Activated naive CD8-positive, alpha-beta T cell treated with anti-CD3 and anti-CD28 coated beads, Interleukin-2, amount 10 ng/mL, durations not matched to agents 7 days and 5 days (primary cell): ENCODE data around the gene PLEKHA5. TPM values are rescaled to one million over a fixed set of nuclear protein-coding genes. Genes with fewer than 3 reads are reported as not detected.
"Not testable (repeated sequence)": the region's sequence is repeated elsewhere in the genome, so short reads cannot be mapped to it uniquely, and the experiment has no call there.

Source experiments
- ATAC-seq: fragments of 150-1000 bp; cut with Tn5 transposase; one replicate; pipeline ENCODE4 v1.10.0; 2021; ENCODE audit warnings: low read depth, moderate library complexity
- POLR2A ChIA-PET: fragments of 350-600 bp; sonication (Branson Sonifier 250); formaldehyde crosslinking; loops from one replicate; lab custom pipeline; 2021; ENCODE audit warnings: antibody characterized with exemption; lab: Charles Lee
- DNase-seq: peaks from one replicate; pipeline ENCODE4 v3.0.0; 2021
- H3K27ac Mint-ChIP-seq: one replicate; pipeline ENCODE4 v1.8.0; 2022; ENCODE audit warnings: mild to moderate bottlenecking, mixed read lengths
- H3K27me3 Mint-ChIP-seq: one replicate; pipeline ENCODE4 v1.8.0; 2022; ENCODE audit warnings: mild to moderate bottlenecking, moderate library complexity, mixed read lengths
- H3K36me3 Mint-ChIP-seq: one replicate; pipeline ENCODE4 v1.8.0; 2021; ENCODE audit warnings: mild to moderate bottlenecking, mixed read lengths
- H3K4me1 Mint-ChIP-seq: one replicate; pipeline ENCODE4 v1.8.0; 2021; ENCODE audit warnings: mixed read lengths
- H3K4me3 Mint-ChIP-seq: one replicate; pipeline ENCODE4 v1.8.0; 2022; ENCODE audit warnings: mild to moderate bottlenecking, moderate library complexity, mixed read lengths
- H3K9me3 Mint-ChIP-seq: one replicate; pipeline ENCODE4 v1.8.0; 2021; ENCODE audit warnings: mixed read lengths
- total RNA-seq, 2 experiments: library from RNA; stranded (reverse); gene quantifications; one replicate each; pipeline ENCODE4 v1.2.3, GENCODE V29; 2021

Gene PLEKHA5
- total RNA-seq, 2 experiments from 2014 or later = 4.4 to 5.5 TPM

DNA sequence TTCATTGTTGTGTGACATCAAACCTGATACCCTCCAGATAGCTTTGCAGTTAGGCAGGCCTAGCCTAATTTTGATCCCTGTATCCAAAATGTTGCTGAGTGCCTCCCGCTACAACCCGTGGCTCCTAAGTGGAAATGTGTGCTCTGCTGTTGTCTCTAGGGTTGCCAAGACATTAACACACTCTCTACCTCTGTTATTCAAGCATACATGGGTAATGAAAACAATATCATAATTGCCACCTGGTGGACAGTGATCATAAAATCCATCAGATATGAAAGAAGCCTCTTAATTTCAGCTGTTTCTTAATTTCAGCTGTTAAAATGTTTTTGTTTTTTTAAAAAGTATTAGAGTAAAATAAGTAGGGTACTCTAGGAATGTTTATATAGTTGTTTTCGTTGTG lies 93.5 kb downstream of the PLEKHA5 start:
- DNase-seq (no peak), ATAC-seq (no peak)
- Mint-ChIP-seq H3K4me1 (no peaks in the 10 kb centered on the region), H3K27ac (no peak overlapping the region), H3K36me3 (no peaks in the 10 kb centered on the region), H3K4me3 (no peak overlapping the region), H3K9me3 (no peaks in the 10 kb centered on the region), H3K27me3 (peaks cover 2% of the 10 kb centered on the region)
- POLR2A ChIA-PET = no interaction called here

DNA sequence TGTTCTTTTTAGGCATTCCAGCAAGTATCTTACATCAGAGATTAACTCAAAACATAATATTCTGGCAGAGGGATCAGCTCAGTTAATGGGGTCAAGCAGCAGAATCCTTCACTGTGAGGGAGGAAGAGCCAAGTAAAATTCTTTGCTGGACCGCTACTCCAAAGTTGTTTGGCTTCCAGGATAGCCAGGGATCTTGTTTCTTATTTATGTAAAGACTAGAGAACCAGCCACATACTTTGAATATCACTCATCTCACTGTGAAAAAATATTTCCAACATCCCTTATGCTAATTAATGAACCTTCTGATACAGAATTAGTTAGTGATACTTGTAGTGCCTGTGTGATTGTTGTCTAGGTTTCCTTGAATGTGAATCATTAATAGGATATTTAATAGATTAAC lies 94.2 kb downstream of the PLEKHA5 start:
- H3K36me3 Mint-ChIP-seq = no peaks in the 10 kb centered on the region
- no peak for DNase-seq
- no peak for ATAC-seq
- H3K4me3 Mint-ChIP-seq = no peak overlapping the region
- peaks cover 2% of the 10 kb centered on the region for H3K27me3 Mint-ChIP-seq
- H3K9me3 Mint-ChIP-seq = no peaks in the 10 kb centered on the region
- H3K4me1 Mint-ChIP-seq = no peaks in the 10 kb centered on the region
- H3K27ac Mint-ChIP-seq = no peak overlapping the region
- POLR2A ChIA-PET = no interaction called here

DNA sequence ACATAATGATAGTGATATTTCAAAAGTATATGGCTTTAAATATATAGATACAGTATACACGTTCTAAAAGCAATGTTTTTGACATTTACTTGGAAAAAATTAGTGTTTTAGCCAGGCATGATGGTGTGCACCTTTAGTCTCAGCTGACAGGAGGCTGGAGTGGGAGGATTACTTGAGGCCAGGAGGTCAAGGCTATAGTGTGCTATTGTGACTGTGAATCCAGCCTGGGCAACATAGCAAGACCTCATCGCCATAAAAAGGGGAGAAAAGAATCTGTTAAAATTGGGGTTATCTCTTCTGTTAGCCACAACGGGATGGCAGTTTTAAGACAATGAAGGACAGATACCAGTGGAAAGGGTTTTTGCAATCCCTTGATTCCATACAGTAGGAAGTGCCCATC lies 95.2 kb downstream of the PLEKHA5 start:
- no peak overlapping the region for H3K4me3 Mint-ChIP-seq
- POLR2A ChIA-PET = no interaction called here
- peaks cover 2% of the 10 kb centered on the region for H3K9me3 Mint-ChIP-seq
- H3K4me1 Mint-ChIP-seq = no peaks in the 10 kb centered on the region
- no peak overlapping the region for H3K27ac Mint-ChIP-seq
- peaks cover 4% of the 10 kb centered on the region for H3K27me3 Mint-ChIP-seq
- ATAC-seq (no peak), DNase-seq (no peak)
- H3K36me3 Mint-ChIP-seq = no peaks in the 10 kb centered on the region

DNA sequence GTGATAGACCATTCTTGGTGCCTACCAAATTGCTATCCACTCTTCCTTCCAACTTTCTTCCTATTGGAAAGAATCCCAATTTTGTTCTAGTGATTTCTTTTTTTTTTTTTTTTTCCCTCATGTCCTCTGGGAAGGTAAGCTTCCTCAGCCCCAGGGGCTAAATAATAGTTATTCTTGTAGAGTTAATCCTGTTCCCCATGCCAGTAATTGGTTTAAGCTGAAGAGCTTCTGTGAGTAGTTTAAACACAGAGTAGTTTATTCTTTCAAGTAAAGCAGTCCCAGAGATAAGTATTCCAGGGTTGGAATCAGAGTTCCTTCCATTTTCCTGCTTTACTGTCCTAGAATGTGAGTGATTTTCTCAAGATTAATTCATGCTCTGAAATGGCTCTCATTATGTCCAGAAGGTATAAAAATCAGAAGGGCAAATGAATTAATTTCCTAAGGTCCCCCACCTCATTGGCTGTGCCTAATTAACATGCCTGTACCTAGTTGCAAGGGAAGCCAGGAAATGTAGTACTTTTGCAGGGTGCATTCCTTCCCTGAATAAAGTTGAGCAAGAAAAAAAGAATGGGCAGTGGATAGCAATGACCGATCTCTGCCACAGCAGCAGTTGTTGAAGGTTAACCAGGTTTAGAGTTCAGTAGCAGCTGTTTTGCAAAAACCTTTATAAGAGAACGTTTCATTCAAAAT lies 97.8 kb downstream of the PLEKHA5 start:
- H3K9me3 Mint-ChIP-seq = peaks cover 2% of the 10 kb centered on the region
- POLR2A ChIA-PET = no interaction called here
- no peak overlapping the region for H3K4me3 Mint-ChIP-seq
- H3K4me1 Mint-ChIP-seq = no peaks in the 10 kb centered on the region
- ATAC-seq = no peak
- no peaks in the 10 kb centered on the region for H3K36me3 Mint-ChIP-seq
- H3K27me3 Mint-ChIP-seq = peaks cover 4% of the 10 kb centered on the region
- no peak for DNase-seq
- no peak overlapping the region for H3K27ac Mint-ChIP-seq

DNA sequence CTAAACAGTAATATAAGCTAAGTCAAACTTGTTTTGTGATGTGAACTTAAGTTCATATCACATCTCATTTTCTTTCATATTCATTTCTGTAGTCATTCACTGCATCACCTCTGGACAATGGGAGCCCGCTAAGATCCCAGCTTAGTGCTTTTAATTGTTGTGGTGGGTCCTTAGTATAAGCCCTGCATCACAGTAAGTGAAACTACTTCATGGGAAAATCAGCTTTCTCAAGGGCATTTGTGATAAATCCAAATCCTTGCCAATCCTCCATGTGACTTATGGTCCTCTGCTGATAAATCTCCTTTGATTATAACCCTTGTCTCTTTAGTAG lies 98.3 kb downstream of the PLEKHA5 start:
- DNase-seq (no peak), ATAC-seq (no peak)
- Mint-ChIP-seq H3K27me3 (peaks cover 4% of the 10 kb centered on the region), H3K4me3 (no peak overlapping the region), H3K4me1 (no peaks in the 10 kb centered on the region), H3K27ac (no peak overlapping the region), H3K36me3 (no peaks in the 10 kb centered on the region), H3K9me3 (peaks cover 2% of the 10 kb centered on the region)
- POLR2A ChIA-PET = no interaction called here

DNA sequence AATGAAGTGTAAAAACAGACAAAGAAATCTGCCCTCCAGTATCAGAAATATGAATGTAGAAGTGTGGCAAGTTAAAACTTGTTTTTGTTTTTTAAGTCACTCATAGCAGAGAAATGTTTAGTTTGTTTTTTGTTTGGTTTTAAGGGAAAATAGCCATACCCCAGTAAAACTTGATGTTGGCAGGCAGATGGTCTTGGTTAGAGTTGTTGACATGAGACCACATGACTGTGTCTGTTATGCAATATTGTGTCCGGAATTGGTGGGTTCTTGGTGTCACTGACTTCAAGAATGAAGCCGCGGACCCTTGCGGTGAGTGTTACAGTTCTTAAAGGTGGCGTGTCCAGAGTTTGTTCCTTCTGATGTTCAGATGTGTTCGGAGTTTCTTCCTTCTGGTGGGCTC lies 99.5 kb downstream of the PLEKHA5 start:
- not testable (repeated sequence) for H3K36me3 Mint-ChIP-seq

DNA sequence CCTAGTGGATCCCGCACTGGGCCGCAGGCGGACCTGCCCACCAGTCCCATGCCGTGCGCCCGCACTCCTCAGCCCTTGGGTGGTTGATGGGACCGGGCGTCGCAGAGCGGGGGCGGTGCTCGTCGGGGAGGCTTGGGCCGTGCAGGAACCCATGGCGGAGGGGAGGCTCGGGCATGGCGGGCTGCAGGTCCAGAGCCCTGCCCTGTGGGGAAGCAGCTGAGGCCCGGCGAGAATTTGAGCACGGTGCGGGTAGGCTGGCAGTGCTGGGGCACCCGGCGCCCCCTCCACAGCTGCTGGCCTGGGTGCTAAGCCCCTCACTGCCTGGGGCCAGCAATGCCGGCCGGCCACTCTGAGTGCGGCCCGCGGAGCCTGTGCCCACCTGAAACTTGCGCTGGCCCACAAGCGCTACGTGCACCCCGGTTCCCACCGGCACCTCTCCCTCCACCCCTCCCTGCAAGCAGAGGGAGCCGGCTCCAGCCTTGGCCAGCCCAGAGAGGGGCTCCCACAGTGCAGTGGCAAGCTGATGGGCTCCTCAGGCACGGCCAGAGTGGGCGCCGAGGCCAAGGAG lies 100.8 kb downstream of the PLEKHA5 start:
- H3K4me3 Mint-ChIP-seq = no peak overlapping the region
- DNase-seq (no peak), ATAC-seq (no peak)
- no peaks in the 10 kb centered on the region for H3K36me3 Mint-ChIP-seq
- H3K4me1 Mint-ChIP-seq = no peaks in the 10 kb centered on the region
- POLR2A ChIA-PET = no interaction called here
- peaks cover 1% of the 10 kb centered on the region for H3K27me3 Mint-ChIP-seq
- H3K27ac Mint-ChIP-seq = no peak overlapping the region
- peaks cover 2% of the 10 kb centered on the region for H3K9me3 Mint-ChIP-seq

More for the DNA sequence above, 99.5 kb downstream of the PLEKHA5 start:
- H3K27me3 Mint-ChIP-seq, H3K4me1 Mint-ChIP-seq, DNase-seq, H3K4me3 Mint-ChIP-seq, H3K27ac Mint-ChIP-seq, H3K9me3 Mint-ChIP-seq, POLR2A ChIA-PET, ATAC-seq: not testable (repeated sequence)

DNA sequence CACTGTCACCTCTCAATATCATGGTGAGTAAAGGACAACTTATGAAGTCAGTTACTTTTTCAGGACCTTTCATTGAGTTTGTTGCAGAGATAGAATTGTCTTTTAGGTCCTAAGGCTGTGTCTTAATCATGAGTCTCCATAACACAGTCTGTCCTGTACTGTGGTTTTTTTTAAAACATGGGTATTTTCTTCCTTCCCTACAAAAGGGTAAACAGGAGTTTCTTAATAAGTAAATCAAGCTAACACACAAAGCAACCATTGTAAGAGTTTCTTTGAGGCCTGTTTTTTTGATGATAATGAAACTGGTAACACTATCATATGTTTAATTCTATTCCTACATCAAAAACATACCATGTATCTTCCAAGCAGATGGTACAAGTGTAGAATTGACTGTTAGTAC lies 101.4 kb downstream of the PLEKHA5 start:
- ATAC-seq (no peak), DNase-seq (no peak)
- Mint-ChIP-seq H3K4me3 (no peak overlapping the region), H3K36me3 (no peaks in the 10 kb centered on the region), H3K27ac (no peak overlapping the region), H3K4me1 (no peaks in the 10 kb centered on the region), H3K9me3 (peaks cover 2% of the 10 kb centered on the region), H3K27me3 (peaks cover 1% of the 10 kb centered on the region)
- POLR2A ChIA-PET = no interaction called here

DNA sequence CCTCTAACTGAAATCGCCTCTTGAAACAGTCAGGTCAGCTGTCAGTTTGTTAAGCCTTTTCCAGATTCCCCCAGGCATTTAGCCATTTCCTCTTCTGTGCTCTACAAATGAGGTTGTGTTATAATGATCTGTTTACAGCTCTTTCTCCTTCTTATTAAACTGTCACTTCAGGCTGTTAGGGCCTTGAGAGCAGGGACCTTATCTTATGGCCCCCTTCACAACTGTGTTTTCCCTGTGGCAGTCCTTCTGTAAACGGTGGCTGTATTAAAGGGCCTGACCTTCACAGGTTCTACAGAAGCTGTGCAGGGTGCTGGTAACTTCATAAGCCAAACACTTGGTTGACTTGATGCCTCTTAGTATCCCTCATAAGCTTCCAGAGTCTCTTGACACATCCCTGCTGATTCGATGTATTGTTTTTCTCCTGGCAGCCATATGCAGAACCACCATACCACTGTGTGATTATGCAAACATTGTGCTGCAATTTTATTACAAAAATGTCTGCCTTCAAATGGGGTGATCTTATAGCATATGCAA lies 104.7 kb downstream of the PLEKHA5 start:
- Mint-ChIP-seq H3K27ac (no peak overlapping the region), H3K4me1 (peaks cover 5% of the 10 kb centered on the region), H3K9me3 (peaks cover 2% of the 10 kb centered on the region), H3K4me3 (no peak overlapping the region), H3K36me3 (no peaks in the 10 kb centered on the region), H3K27me3 (peaks cover 1% of the 10 kb centered on the region)
- DNase-seq = no peak
- no peak for ATAC-seq
- POLR2A ChIA-PET = no interaction called here

DNA sequence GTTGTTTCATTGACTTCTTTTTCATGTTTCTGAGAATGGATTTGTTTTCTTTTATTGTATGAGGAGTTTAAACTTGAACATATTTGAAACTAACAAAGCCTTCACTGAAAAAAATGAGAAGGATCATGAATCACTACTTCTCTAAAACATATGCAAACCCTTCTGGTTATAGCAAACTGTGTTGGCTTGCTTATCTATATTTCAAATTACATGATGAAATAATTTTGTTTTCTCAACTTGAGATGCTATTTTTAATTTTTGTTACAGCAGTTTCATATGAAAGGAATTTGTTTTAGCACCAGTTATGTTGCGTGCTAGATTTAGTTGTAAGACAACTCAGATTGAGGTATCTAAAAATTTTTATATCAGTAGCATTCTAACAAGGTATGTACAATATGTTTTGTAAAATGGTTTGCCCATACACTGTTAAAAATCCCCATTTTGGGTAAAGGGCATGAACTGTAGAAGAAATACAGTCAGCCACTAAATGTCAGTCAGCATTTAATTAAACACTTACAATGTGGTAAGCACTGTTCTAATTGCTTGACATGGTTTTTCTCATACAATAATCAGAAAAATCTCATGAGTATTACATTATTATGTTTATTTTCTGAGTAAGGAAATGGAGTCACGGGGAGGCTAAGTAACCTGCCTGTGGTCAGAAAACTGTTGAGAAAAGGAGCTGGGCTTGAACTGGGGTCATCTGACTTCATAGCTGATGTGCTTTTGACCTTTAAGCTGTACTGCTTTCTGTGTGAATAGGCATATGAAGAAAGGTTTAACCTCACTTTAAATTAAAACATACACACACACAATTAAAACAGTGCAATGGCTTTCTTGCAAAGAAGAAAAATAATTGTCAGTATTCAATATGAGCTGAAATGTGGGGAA lies 105.7 kb downstream of the PLEKHA5 start:
- ATAC-seq = no peak

DNA sequence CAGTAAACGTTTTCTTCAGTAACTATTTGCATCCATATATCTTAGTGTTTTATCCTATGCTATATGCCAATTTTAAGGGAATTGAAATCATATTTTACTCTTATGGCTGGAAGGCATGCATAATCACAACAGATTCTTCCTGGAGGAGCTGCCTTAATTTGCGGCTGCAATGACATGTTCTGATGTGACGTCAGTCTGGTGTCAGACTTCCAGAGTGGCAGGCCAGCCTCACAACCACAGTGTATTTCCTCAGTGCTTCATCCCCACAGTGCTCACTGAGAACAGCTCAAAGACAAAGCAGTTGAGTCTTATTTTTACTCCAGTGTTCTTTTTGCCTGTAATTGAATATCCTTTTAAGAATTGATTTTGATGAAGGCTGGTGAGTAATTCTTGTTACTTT lies 107.1 kb downstream of the PLEKHA5 start:
- Mint-ChIP-seq H3K9me3 (no peaks in the 10 kb centered on the region), H3K4me3 (no peak overlapping the region)
- POLR2A ChIA-PET = no interaction called here

More for the DNA sequence above, 105.7 kb downstream of the PLEKHA5 start:
- POLR2A ChIA-PET = no interaction called here
- no peaks in the 10 kb centered on the region for H3K27me3 Mint-ChIP-seq
- H3K36me3 Mint-ChIP-seq = no peaks in the 10 kb centered on the region
- H3K9me3 Mint-ChIP-seq = no peaks in the 10 kb centered on the region
- no peak for DNase-seq
- H3K4me1 Mint-ChIP-seq = peaks cover 5% of the 10 kb centered on the region
- no peak overlapping the region for H3K27ac Mint-ChIP-seq
- no peak overlapping the region for H3K4me3 Mint-ChIP-seq

DNA sequence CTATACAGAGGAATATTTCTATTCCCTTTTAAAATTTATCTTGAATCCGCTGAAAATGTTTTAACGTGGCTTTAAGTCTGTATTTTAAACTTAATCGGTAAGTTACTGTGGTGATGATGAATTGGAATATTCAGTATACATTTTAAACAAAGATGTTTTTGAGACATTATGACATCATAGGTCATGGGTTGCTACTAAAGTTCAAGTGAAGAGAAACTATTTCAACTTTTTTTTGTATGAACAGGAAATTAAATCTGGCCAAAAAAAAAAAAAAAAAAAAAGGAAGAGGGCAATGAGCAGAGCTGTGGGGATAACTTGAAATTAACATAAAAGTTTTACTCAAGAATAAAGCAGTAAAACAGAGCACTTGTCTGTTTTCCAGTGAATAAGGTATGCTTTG lies 109.0 kb downstream of the PLEKHA5 start:
- Mint-ChIP-seq H3K4me3 (no peak overlapping the region), H3K9me3 (no peaks in the 10 kb centered on the region), H3K27ac (no peak overlapping the region), H3K4me1 (peaks cover 12% of the 10 kb centered on the region), H3K27me3 (no peaks in the 10 kb centered on the region), H3K36me3 (no peaks in the 10 kb centered on the region)
- ATAC-seq (no peak), DNase-seq (no peak)
- POLR2A ChIA-PET = no interaction called here

More for the DNA sequence above, 107.1 kb downstream of the PLEKHA5 start:
- Mint-ChIP-seq H3K27ac (no peak overlapping the region), H3K27me3 (no peaks in the 10 kb centered on the region), H3K36me3 (no peaks in the 10 kb centered on the region), H3K4me1 (peaks cover 5% of the 10 kb centered on the region)
- ATAC-seq (peak; percentile 39), DNase-seq (no peak)

DNA sequence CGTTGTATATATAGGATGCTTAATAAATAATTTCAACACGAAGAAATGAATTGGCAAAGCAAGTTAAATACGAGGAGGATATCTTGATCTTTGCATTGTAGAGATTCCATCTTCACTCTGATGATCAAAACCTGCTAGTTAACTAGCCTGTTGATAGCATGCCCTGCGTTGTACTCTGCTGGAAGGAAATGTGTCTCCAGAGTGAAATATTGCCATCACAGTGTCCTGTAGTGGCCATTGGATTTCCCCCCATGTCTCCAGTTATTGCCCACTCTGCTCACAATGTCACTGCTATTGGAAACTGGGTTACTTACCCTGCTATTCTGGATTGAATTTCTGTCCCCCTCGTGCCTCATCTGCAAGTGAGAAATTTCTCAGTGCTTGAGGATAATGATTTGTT lies 109.6 kb downstream of the PLEKHA5 start:
- no peak for ATAC-seq
- H3K9me3 Mint-ChIP-seq = no peaks in the 10 kb centered on the region
- no peak overlapping the region for H3K4me3 Mint-ChIP-seq
- H3K27ac Mint-ChIP-seq = no peak overlapping the region
- no peaks in the 10 kb centered on the region for H3K36me3 Mint-ChIP-seq
- H3K4me1 Mint-ChIP-seq = peaks cover 12% of the 10 kb centered on the region
- no peaks in the 10 kb centered on the region for H3K27me3 Mint-ChIP-seq
- POLR2A ChIA-PET = no interaction called here
- no peak for DNase-seq
